Smooth muscle cell (in vitro differentiated cells): ENCODE measurements around the gene EGLN2. TPM values are rescaled to one million over a fixed set of nuclear protein-coding genes. Genes with fewer than 3 reads are reported as not detected.
A peak's percentile ranks its signal among the peaks of the same experiment; 100 is the strongest.

Source experiments
- DNase-seq: peaks from one replicate; lab custom pipeline; 2025; ENCODE audit not compliant: unreplicated experiment; lab: John Stamatoyannopoulos, UW
- H2AFZ ChIP-seq: fragments of 200-600 bp; sonication (generic); 2 replicates; pipeline ENCODE4 v1.6.0; 2016; ENCODE audit warnings: antibody characterized with exemption, low read depth, mild to moderate bottlenecking
- H3F3A ChIP-seq: fragments of 200-600 bp; sonication (generic); 2 replicates; pipeline ENCODE4 v1.6.0; 2017; ENCODE audit warnings: antibody characterized with exemption, low read depth
- H3K27ac ChIP-seq: fragments of 200-600 bp; sonication (generic); 2 replicates; pipeline ENCODE4 v1.5.1; 2016; ENCODE audit warnings: low read depth, mild to moderate bottlenecking
- H3K27me3 ChIP-seq: fragments of 200-600 bp; sonication (generic); 2 replicates; pipeline ENCODE4 v1.6.1; 2016; ENCODE audit warnings: low read depth, mild to moderate bottlenecking
- H3K36me3 ChIP-seq: fragments of 200-600 bp; sonication (generic); 2 replicates; pipeline ENCODE4 v1.5.1; 2016; ENCODE audit warnings: low read depth
- H3K4me1 ChIP-seq: fragments of 200-600 bp; sonication (generic); 2 replicates; pipeline ENCODE4 v1.5.1; 2016; ENCODE audit warnings: low read depth
- H3K4me2 ChIP-seq: fragments of 200-600 bp; sonication (generic); 2 replicates; pipeline ENCODE4 v1.6.0; 2016; ENCODE audit warnings: mild to moderate bottlenecking
- H3K4me3 ChIP-seq: fragments of 200-600 bp; sonication (generic); 2 replicates; pipeline ENCODE4 v1.5.1; 2016; ENCODE audit warnings: mild to moderate bottlenecking
- H3K79me2 ChIP-seq: fragments of 200-600 bp; sonication (generic); 2 replicates; pipeline ENCODE4 v1.6.0; 2016; ENCODE audit warnings: low read depth, mild to moderate bottlenecking
- H3K9ac ChIP-seq: fragments of 200-600 bp; sonication (generic); 2 replicates; pipeline ENCODE4 v1.6.0; 2016; ENCODE audit warnings: low read depth
- H3K9me3 ChIP-seq: fragments of 200-600 bp; sonication (generic); replicated peaks from 2 replicates; pipeline ENCODE4 v1.5.1; 2016; ENCODE audit warnings: low read depth
- H4K20me1 ChIP-seq: fragments of 200-600 bp; sonication (generic); 2 replicates; pipeline ENCODE4 v1.6.0; 2016; ENCODE audit warnings: low read depth
- CTCF ChIP-seq: fragments of 200-600 bp; sonication (generic); IDR thresholded peaks from 2 replicates; pipeline ENCODE4 v1.5.1; 2017; ENCODE audit warnings: borderline replicate concordance, mild to moderate bottlenecking, antibody characterized with exemption; ENCODE audit not compliant: insufficient read depth, poor library complexity, severe bottlenecking
- WGBS: methylation state at CpG from one replicate; pipeline ENCODE4 v1.1.7; 2016; ENCODE audit warnings: low lambda C conversion rate; 5-methylcytosine and 5-hydroxymethylcytosine counted together
- polyA plus RNA-seq: library from polyadenylated mRNA; unstranded; fragments of >200 nt; fragmentation: Nextera tagmentation; extraction: Ambion mirVana; gene quantifications from 2 replicates; pipeline ENCODE4 v1.2.1, GENCODE V29; 2016
- total RNA-seq: library from RNA; depleted of rRNA; stranded (reverse); fragments of >200 nt; gene quantifications from 2 replicates; pipeline ENCODE4 v1.2.3, GENCODE V29; 2014

EGLN2 gene
- total and polyA plus RNA-seq, 2 experiments from 2014 or later = 25.1 to 77.1 TPM

- Histone ChIP-seq H3K27ac (peak within 1 kb of the TSS; percentile 92), H3K36me3 (no peaks in the 10 kb centered on the region), H3K4me2 (peak within 1 kb of the TSS; percentile 89), H3K9me3 (no peaks in the 10 kb centered on the region), H4K20me1 (no peaks in the 10 kb centered on the region), H3K79me2 (no peaks in the 10 kb centered on the region), H2AFZ (peak within 1 kb of the TSS; percentile 57), H3K4me3 (peak within 1 kb of the TSS; percentile 60), H3K9ac (peak within 1 kb of the TSS; percentile 78), H3K4me1 (peaks cover 4% of the 10 kb centered on the region), H3K27me3 (no peaks in the 10 kb centered on the region), H3F3A (peaks cover 7% of the 10 kb centered on the region)
- WGBS = under 1% methylated on average over 51 of the region's 56 CpGs
- DNase-seq = peak; percentile 98
- TF ChIP-seq CTCF = no peak
Measured at GRCh38 chr19:40777937-40778705, 20.9 kb upstream of the EGLN2 start, which contains the start of gene RAB4B. RAB4B (plus strand) TSS chr19:40778247; CDS start chr19:40778376, 129 bp downstream.

DNA sequence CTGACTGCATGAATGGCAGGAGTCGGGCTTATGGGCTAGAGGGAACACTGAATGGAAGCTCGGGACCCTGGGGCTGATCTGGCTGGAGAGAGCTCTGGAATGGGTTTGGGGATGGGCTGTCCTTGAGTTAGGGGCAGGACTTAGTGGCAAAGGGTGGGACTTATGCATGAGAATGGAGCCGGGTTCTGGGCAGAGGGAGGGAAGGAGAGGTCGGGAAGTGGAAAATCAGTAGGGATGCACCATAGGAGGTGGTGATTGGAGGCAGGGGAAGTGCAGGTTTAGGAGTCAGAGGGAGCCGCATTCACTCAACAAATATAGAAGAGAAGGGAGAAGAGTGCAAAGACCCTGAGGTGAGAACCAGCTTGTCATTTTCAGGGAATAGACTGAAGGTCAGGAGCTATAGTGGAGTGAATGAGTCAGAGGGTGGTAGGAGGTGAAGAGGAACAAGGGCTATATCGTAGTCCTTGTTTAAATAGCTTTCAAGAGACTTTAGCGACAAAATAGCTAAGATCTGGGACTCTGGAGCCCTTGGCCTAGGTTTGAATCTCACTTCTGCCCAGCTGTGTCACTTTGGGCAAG is 20.2 kb upstream of the EGLN2 start:
- no peak for TF ChIP-seq CTCF
- peaks cover 4% of the 10 kb centered on the region for H3K4me1 ChIP-seq
- no peaks in the 10 kb centered on the region for H3K36me3 ChIP-seq
- H3K9ac ChIP-seq = no peak overlapping the region
- peak overlapping the region; percentile 92 for H3K27ac ChIP-seq
- peaks cover 7% of the 10 kb centered on the region for H3F3A ChIP-seq
- peak overlapping the region; percentile 82 for H3K4me2 ChIP-seq
- no peaks in the 10 kb centered on the region for H3K9me3 ChIP-seq
- H2AFZ ChIP-seq = peak overlapping the region; percentile 25
- H3K79me2 ChIP-seq = no peaks in the 10 kb centered on the region
- H3K4me3 ChIP-seq = peak overlapping the region; percentile 60
- no peak for DNase-seq
- H3K27me3 ChIP-seq = no peaks in the 10 kb centered on the region
- WGBS = 1% methylated on average over 7 of the region's 7 CpGs
- no peaks in the 10 kb centered on the region for H4K20me1 ChIP-seq

- no peak for DNase-seq
- peaks cover 4% of the 10 kb centered on the region for H3K4me1 ChIP-seq
- H3K36me3 ChIP-seq = no peaks in the 10 kb centered on the region
- no peak overlapping the region for H3K4me3 ChIP-seq
- no peaks in the 10 kb centered on the region for H3K27me3 ChIP-seq
- H2AFZ ChIP-seq = no peak overlapping the region
- peaks cover 7% of the 10 kb centered on the region for H3F3A ChIP-seq
- no peaks in the 10 kb centered on the region for H3K9me3 ChIP-seq
- no peaks in the 10 kb centered on the region for H3K79me2 ChIP-seq
- H3K9ac ChIP-seq = no peak overlapping the region
- 96% methylated on average over 5 of the region's 5 CpGs for WGBS
- H3K27ac ChIP-seq = no peak overlapping the region
- H4K20me1 ChIP-seq = no peaks in the 10 kb centered on the region
- TF ChIP-seq CTCF = no peak
- no peak overlapping the region for H3K4me2 ChIP-seq
Measured at GRCh38 chr19:40780582-40780981, 18.4 kb upstream of the EGLN2 start.
